Brain microvascular endothelial cell (primary cell): ENCODE results near the gene C10orf105.

Experiments
- DNase-seq: peaks from one replicate; pipeline ENCODE4 v3.0.0-alpha.2; 2020
- H3K27ac ChIP-seq: fragments of 250-450 bp; sonication (Bioruptor Pico); 2 replicates; pipeline ENCODE4 v1.5.1; 2020; ENCODE audit warnings: mild to moderate bottlenecking, moderate library complexity
- H3K27me3 ChIP-seq: fragments of 250-450 bp; sonication (Bioruptor Pico); replicated peaks from 2 replicates; pipeline ENCODE4 v1.5.1; 2020; ENCODE audit warnings: mild to moderate bottlenecking
- H3K36me3 ChIP-seq: fragments of 250-450 bp; sonication (Bioruptor Pico); replicated peaks from 2 replicates; pipeline ENCODE4 v1.5.1; 2020; ENCODE audit warnings: mild to moderate bottlenecking
- H3K4me3 ChIP-seq: 2 replicates; pipeline ENCODE4 v1.5.1; 2011; ENCODE audit warnings: low read depth, mild to moderate bottlenecking, control low read depth, low read length, moderate library complexity
- in situ Hi-C: cut with HindIII; loops from 2 replicates; pipeline ENCODE4 v1.10.0; 2017; ENCODE audit warnings: low sequenced_read_pairs, low pct_ligation_motif_present
- TF ChIP-seq, protein P1 (sequence below): IDR thresholded peaks from 2 replicates; pipeline ENCODE4 v1.5.1; 2011; ENCODE audit warnings: low read depth, mild to moderate bottlenecking, moderate library complexity, low read length, control low read depth, inconsistent platforms; ENCODE audit errors: missing control alignments

C10orf105 gene

GRCh38 chr10:71700731-71701368, 18.7 kb downstream of the C10orf105 start:
- no peak overlapping the region for H3K27ac ChIP-seq
- DNase-seq, result no peak
- in situ Hi-C loops, result no loop called here
- TF ChIP-seq, protein P1, sequence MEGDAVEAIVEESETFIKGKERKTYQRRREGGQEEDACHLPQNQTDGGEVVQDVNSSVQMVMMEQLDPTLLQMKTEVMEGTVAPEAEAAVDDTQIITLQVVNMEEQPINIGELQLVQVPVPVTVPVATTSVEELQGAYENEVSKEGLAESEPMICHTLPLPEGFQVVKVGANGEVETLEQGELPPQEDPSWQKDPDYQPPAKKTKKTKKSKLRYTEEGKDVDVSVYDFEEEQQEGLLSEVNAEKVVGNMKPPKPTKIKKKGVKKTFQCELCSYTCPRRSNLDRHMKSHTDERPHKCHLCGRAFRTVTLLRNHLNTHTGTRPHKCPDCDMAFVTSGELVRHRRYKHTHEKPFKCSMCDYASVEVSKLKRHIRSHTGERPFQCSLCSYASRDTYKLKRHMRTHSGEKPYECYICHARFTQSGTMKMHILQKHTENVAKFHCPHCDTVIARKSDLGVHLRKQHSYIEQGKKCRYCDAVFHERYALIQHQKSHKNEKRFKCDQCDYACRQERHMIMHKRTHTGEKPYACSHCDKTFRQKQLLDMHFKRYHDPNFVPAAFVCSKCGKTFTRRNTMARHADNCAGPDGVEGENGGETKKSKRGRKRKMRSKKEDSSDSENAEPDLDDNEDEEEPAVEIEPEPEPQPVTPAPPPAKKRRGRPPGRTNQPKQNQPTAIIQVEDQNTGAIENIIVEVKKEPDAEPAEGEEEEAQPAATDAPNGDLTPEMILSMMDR, result no peak
- H3K27me3 ChIP-seq, result peaks cover 8% of the 10 kb centered on the region
- no peak overlapping the region for H3K4me3 ChIP-seq
- H3K36me3 ChIP-seq, result no peaks in the 10 kb centered on the region

DNA sequence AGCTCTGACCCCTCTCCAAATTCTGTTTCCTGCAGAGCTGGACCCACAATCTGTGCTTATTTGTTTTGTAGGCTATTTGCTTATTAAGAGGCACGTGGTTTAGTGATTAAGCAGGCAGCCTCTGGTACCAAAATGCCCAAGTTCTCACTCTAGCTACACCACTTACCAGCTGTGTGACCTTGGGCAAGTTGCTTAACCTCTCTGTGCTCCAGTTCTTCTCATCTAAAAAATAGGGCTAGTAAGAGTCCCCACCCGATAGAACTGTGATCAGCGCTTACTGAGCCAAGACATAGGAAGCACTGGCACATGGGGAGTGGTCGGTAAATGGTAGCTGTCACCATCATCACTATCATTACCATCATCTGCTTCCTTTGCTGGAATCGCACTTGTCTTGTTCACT, 20.8 kb downstream of the C10orf105 start:
- Histone ChIP-seq H3K36me3 (no peaks in the 10 kb centered on the region), H3K27me3 (peaks cover 7% of the 10 kb centered on the region), H3K4me3 (no peak overlapping the region), H3K27ac (no peak overlapping the region)
- no peak for DNase-seq
- TF ChIP-seq, protein P1, result no peak
- in situ Hi-C loops, result no loop called here

- DNase-seq, result no peak
- H3K27ac ChIP-seq, result no peak overlapping the region
- H3K27me3 ChIP-seq, result peaks cover 6% of the 10 kb centered on the region
- TF ChIP-seq, protein P1, result no peak
- no peaks in the 10 kb centered on the region for H3K36me3 ChIP-seq
- no peak overlapping the region for H3K4me3 ChIP-seq
- in situ Hi-C loops, result no loop called here
Observed at GRCh38 chr10:71697938-71698709, 21.5 kb downstream of the C10orf105 start.

GRCh38 chr10:71696628-71697326, 22.8 kb downstream of the C10orf105 start:
- H3K27me3 ChIP-seq, result peaks cover 6% of the 10 kb centered on the region
- H3K4me3 ChIP-seq, result no peak overlapping the region
- no peak overlapping the region for H3K27ac ChIP-seq
- peak; percentile 19 for DNase-seq
- H3K36me3 ChIP-seq, result no peaks in the 10 kb centered on the region
- in situ Hi-C loops, result no loop called here
- TF ChIP-seq, protein P1, result peak; percentile 97

DNA sequence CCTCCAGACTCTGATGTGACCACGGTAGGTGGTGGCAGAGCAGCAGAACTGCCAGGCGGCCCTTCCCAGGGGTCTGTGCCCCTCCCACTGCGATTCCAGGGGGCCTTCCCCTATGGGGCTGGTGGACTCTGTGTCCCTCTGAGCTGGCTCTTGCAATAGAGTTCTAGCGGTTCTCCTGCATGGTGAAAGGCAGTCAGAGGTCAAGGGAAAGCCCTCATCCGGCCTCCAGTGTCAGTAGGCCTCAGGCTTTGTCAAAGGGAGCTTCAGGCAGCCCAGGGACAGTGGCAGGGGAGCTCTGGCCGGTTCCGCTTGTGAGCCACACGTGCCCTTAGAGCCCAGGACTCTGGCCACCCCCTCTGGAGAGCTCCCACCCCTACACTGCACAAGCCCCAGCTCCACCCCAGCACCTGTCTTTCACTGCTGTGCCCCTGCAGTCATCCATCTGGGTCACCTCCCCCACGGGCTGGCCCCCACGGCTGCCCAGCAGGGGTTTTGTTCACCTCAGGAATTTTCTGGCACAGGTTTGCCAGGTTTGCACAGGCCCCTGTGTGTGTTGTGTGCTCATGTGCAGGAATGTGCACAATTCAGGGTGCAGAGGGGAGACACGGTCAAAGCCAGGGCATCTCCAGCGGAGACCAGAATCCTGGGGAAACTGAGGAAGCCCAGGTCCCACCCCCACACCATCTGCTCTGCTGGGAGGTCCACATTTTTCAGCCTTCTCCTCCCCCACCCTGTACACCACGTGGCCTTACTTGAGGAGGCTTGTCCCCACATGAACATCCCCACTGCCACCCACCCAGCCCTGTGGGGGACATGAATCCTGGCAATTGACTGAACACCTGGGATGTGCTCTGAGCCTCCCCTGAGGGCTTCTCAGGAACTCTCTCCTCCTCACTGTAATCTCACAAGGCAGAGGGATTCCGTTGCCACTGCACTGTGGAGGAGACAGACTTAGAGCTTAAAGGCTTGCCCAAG, 23.8 kb downstream of the C10orf105 start:
- no peak for DNase-seq
- Histone ChIP-seq H3K27ac (no peak overlapping the region), H3K36me3 (no peaks in the 10 kb centered on the region), H3K4me3 (no peak overlapping the region), H3K27me3 (peaks cover 3% of the 10 kb centered on the region)
- in situ Hi-C loops, result no loop called here
- TF ChIP-seq, protein P1, result no peak
